GM18909 (cell line): Measurements from ENCODE around the gene STK26.
"Not testable (repeated sequence)": the region's sequence is repeated elsewhere in the genome, so short reads cannot be mapped to it uniquely, and the experiment has no call there.

Experiments
- ATAC-seq: cut with Tn5 transposase; IDR thresholded peaks from one replicate; pipeline ENCODE4 v1.9.1; 2021; ENCODE audit warnings: mild to moderate bottlenecking; ENCODE audit not compliant: unreplicated experiment, poor library complexity

STK26 gene

DNA sequence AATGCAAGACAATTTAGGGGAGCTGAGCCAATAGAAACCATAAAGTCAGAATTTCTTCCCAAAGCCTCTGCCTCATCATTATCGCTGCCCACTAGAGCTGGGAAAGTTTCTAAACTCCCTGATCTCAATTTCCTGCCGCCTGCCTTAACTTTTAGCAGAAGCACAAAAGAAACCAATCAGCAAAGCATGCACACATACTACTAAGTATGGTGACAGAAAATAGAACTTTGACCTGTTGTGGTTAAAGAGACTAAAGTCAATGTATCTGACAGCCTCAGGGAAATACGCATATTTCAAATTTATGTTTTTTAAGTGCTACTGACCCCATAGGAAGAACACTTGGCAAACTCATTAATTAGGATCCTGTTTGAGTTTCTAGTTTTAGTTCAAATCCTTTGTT is 10.1 kb downstream of the STK26 start:
- ATAC-seq = peak; percentile 51

DNA sequence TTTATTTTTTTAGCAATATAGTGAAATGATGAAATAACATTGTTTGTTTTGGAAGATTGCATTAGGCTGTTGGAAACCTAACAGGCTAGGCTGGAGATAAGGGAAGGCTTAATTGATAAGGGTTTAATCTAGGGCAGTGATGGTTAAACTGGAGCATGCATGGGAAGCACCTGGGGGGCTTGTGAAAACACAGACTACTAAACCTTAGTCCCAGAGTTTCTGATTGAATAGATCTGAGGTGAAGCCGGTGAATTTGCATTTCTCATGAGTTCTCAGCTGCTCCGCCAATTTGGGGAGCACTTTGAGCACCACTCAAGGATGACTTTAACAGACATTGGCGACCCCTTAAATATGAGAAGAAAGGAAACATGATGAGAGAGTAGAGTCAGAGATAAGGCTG is 11.5 kb downstream of the STK26 start:
- no peak for ATAC-seq

DNA sequence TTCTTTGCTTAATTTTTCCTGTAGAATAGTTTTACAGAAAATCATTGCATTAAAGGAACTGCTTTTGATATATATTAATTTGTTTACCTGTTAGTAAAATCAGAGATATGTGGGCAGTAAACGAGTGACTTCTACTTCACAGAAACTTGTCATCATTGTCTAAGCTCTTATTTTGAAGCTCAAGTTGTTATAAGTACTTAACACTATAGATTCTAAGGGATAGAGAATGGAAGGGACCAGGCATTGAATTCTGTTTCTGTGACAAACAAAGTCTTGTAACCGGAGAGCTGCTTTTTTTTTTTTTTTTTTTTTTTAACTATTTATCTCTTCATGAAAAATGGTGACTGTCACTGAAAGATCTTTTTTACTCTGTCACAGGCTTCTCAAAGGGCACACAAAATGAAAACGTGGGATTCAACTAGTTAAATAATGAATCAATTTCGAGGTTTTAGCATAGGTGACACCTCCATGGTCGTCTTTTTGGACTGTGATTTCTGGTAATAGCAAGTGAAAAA is 14.4 kb downstream of the STK26 start:
- ATAC-seq = no peak

DNA sequence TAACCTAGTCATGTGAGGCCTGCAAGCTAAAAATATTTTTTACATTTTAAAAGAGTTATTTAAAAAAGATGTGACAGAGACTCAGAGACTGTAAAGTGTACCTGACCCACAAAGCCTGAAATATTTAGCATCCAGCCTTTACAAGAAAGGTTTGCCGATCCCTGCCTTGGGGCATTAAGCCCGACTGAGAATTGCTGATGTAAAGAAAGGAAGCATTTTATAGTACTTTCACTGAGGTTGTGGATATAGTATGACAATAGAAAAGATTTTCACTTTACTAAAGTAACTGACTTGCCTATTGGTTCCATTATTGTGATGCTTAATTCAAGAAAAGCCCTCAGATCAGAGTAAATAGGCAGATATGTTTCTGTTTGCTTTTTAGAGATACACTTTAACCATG is 17.0 kb downstream of the STK26 start:
- ATAC-seq = no peak

DNA sequence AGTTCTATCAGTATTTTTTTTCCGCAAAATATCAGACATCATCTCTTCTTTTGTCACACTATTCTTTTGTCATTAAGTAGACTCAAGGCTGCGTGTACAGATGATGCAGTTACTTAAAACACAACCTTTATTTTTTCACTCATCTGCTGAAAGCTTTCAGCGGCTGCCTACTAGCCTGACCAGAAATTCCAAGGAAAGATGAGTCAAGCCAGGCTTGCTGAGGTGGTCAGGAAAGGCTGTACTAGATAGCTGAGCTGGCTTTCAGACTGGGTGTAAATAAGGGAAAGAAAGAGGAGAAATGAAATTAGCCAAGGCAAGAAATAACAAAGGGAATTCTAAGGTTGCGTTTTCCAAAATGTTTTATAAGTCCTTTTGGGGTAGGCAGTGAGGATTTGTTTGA is 17.9 kb downstream of the STK26 start:
- ATAC-seq = no peak

DNA sequence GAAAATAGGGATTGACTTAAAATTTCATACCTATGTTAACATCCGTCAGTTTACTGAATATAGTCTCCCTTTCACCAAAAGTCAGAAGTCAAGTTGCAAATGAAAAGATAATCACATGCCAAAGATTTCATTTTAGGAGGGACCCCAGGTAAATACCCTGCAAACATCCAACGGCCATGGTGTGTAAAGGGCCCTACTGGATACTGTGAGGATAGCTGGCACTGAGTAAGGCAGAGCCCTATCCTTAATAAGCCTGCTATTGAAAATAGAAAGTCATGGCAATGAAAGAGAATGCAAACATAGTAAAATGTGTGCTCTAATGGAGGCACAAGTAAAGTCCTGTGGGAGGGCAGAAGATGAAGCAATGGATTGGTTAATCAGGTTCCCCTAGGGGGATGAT is 20.9 kb downstream of the STK26 start:
- no peak for ATAC-seq

DNA sequence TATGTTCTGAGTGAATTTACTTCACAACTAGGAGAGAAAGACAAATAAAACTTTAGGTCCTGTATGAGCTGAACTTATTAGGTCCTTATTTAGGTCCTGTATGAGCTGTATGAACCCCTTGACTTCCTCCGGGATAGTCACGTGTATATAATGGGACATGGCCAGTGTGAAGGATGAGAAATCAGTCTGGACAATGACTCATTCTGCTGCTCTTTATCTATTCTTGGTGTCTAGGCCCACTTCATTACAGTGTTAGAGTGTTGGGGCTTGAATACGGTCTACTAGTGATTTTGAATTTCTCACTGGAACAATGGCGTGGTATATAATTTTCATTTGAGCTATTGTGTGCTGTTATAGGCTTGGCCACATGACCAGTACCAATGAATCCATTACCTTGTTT is 21.9 kb downstream of the STK26 start:
- no peak for ATAC-seq

DNA sequence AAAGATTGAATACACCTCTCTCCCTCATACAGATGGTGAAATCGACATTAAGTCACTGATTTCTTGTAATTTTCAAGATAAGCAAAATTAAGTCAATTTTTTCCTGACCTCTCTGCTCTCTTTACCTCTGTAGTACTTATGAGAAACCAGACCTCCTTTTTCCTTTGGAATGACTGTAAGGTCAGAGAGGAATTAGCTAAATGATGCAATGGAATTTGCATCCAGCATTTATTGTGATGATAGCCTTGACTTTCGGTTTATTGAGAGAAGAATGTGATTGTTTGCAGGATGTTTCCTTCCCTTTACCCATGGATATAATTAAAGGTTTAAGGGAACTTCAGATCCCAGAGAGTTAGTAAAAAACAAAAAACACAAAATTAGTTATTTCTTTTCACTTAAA is 22.4 kb downstream of the STK26 start:
- no peak for ATAC-seq

DNA sequence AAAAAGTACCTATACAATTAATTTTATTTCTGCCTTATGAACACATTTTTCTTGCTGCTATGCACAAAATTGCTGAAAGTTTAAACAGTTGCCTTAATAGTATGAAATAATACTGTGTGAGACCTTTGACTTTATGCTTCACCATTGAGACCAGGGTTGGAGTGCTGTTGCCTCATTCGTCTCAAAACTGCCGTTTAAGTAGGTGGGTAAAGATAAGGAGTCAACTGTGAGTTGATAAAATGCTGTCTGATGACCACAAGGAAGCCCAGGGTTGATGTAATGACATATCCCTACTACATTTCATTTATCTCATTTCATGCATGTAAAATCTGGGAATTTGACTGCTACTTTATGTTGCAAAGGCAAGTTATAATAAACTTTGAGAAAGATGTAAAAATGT is 23.4 kb downstream of the STK26 start:
- no peak for ATAC-seq

DNA sequence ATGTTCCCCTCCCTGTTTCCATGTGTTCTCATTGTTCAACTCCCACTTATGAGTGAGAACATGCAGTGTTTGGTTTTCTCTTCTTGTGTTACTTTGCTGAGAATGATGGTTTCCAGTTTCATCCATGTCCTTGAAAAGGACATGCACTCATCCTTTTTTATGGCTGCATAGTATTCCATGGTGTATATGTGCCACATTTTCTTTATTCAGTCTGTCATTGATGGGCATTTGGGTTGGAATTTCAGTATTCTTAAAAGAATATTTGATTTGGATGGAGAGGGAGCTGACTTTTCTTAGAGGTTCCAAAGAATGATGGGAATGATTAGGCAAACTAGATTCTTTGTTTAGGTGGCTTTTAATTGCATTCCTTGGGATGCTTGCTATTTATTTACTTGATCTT is 28.7 kb downstream of the STK26 start:
- not testable (repeated sequence) for ATAC-seq

DNA sequence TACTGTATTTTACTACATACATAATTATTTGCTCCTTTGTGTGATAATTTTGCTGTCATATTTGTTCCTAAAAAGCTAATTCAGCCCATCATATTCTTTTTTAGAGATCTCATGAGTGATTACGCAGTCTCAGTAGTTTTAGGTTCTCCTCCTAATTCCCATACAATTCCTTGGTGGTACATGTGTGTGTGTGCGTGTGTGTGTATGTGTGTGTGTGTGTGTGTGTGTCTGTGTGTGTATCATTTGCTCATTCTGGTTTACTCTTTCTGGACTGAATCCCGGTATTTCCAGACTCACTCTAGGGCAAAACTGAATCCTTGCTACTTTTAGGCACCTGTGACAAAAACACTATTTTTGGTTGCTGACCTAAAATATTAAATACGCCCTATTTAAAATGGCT is 34.9 kb downstream of the STK26 start:
- no peak for ATAC-seq

DNA sequence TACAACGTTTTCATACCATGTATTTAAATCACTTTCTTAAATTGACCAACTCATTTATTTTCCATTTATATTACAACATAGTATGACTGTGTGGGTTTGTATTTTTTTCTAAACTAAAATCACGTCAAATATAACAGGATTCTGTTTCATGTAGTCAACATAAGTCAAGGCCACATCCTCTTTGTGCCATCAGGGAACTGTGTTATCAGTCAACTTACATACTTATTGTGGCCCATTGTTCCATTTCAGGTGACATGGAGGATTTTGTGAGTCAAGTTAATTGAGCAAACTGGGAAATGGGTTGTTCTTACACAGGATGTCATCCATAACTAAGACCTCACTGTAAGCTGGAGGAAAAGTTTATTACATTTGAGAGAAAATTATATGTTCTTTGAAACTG is 35.9 kb downstream of the STK26 start:
- ATAC-seq = no peak

DNA sequence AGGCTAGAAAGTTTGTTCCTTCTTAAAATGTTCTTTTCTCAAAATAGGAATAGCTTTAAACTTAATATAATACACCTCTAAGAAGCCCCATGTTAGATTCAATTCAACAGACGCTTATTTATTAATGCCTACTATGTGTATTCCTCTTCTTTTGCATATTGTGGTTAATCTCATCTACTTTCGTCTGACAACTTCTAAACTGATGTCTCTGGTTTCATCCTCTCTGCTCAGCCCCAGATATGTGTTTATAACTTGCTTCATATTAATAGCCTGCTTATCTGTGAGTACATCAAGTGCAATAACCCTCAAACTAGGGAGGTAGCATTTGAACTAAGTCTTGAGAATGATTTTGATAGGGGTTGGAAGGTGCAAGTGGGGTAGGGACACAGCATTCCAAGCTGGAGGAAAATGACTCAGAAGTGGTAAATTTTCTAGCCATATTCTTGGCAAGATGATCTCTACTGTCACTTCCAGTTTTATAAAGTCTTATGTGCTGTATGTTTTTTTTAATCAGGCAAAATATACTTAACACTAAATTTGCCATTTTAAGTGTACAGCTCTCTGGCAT is 37.0 kb downstream of the STK26 start:
- ATAC-seq = no peak

DNA sequence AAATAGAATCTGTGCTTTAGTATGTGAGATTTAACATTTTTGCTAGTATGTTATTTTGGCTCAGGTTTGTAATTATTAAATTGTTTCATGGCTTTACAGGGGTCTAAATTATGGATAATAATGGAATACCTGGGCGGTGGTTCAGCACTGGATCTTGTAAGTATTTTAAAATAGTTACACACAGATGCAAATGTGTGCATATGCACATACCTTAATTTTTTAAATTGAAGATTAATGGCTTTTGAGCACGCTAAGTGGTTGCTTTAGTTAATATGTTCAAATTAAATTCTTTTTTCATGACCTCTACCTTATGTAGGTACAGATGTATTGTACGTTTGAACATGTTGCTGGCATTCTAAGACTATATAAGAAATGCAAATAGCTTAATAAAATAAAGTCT is 40.2 kb downstream of the STK26 start:
- no peak for ATAC-seq

DNA sequence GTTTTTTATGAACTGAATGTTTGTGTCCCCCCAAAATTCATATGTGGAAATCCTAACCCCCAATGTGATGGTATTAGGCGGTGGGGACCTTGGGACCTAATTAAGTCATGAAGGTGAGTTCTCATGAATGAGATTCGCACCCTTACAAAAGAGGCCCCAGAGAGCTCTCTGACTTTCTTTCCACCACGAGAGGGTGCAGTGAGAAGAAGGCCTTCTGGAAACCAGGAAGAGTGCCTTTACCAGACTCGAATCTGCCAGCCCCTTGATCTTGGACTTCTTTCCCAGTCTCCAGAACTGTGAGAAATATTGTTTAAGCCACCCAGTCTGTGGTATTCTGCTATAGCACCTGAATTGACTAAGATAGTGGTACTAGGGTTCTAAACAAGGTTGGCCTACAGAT is 40.8 kb downstream of the STK26 start:
- no peak for ATAC-seq

DNA sequence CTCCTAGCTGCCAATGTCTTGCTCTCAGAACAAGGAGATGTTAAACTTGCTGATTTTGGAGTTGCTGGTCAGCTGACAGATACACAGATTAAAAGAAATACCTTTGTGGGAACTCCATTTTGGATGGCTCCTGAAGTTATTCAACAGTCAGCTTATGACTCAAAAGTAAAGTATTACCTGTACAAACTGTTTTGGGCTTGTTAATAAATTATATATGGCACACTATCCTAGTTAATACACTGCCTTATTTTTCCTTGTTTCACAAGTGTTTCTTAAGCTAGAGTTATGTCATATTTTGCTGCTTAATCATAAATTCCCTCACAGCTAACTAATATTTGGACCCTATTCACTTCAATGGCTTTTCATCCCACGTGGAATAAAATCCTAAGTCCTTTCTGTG is 45.3 kb downstream of the STK26 start:
- ATAC-seq = no peak

DNA sequence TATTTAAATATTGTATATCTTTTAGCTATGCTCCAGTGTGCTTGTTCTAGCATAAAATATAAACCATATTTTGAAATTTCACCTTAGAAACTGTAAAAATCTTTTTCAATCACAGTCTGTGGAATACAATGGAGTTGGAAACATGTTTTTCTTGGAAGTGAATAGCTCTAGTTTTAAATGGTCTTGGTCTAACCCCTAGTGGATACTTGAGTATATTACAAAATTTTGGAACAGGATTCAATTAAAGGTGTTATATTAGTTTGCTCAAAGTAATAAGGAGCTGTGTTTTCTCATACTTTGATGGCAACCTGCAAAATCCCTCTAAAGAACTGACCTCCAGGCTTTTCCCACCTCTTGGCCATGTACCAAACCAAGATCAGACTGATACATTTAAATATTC is 48.2 kb downstream of the STK26 start:
- no peak for ATAC-seq

DNA sequence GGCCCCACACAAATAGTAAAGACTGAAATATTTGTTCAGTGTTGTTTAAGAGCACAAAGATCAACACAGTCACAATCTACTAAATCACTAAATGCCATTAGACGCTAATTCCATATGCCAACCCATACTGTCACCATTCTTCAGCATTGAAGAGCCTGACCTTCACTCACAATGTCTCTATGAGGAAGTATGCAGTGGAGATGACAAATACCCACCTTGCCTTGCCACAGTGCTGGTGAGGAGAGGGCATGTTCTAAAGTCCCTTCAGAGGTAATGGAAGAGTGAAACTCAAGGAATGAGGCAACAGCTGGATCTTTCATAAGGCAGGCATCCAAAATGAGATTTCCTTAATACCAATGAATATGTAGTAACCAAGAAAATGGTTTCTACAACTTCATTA is 54.3 kb downstream of the STK26 start:
- ATAC-seq = no peak

DNA sequence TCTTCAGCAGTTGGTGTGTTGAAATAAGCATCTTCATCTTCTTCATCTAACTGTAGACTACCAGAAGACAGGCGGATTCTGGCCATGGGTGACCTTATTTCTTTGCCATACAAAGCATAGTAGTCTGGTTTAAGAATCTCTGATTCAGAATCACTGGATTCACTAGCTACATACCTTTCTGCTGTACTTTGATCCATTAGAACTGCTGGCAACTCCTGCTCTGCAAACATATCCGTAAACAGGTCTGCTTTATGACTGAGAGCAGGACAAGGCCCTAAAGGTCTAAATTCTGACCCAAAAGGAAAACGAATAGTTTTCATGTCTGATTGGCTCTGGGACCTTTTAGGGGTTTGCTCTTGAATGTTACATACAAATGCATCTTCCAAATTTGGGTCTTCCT is 54.8 kb downstream of the STK26 start:
- ATAC-seq = no peak

DNA sequence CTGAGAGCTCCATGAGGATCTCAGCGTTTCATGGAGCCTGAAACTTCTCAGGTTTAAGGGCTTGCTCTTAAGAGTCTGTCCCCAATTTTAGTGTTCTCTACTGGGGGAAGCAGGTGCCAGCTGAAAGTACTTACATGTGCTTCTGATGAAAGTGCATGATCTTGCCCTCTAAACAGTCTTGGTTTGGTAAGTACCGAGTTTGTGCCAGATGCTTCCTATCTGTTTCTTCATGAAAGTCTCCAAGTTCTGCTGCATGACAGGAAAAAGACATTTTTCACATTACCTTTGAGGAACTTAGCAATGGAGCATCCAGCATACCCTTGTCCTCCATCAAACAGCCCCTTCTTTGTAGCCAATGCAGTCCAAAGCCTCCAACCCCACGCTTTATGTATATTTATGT is 62.7 kb downstream of the STK26 start:
- no peak for ATAC-seq

DNA sequence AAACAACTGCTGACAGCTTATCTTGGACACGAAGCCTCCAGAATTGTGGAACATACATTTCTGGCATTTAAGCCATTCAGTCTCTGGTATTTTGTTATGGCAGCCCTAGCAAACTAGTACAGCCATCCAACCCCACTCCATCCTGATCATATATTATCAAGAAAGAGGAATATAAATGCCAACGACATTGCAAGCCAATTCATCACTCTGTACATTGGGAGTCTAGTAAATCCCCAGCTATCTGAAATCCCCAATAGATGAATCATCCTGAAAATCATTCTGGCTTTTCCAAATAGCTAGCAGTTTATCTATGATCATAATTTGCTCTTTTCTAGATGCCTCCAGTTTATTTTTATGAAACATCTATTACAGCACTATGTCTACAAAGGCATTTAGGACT is 63.6 kb downstream of the STK26 start:
- ATAC-seq = no peak

DNA sequence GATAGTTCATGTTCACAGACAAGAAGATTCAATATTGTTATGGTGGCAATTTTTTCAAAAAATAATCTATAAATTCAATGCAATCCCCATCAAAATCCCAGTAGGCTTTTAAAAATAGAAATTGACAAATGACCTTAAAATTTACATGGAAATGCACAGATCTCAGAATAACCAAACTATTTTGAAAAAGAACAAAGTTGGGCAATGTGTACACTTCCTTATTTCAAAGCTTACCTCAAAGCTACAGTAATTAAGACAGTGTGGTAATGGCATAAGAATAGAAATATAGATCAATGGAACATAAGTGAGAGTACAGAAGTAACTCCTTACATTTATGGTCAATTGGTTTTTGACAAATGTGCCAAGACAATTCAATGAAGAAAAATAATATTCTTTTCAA is 65.8 kb downstream of the STK26 start:
- no peak for ATAC-seq
